Thyroid gland (tissue), 4 donors: ENCODE data around the gene TMEM88.

Experiments
- CTCF ChIP-seq, 6 experiments: fragments of 200-600 bp in 3 of 6; fragments of 450-650 bp in 3 of 6; sonication (generic) in 3 of 6; IDR thresholded peaks; one replicate each; pipeline ENCODE4 v1.5.1; 2016 to 2019; ENCODE audit warnings: antibody characterized with exemption in 6 of 6, mild to moderate bottlenecking in 2 of 6, inconsistent platforms in 1 of 6, moderate library complexity in 1 of 6
- POLR2A ChIP-seq, 2 donors: fragments of 450-650 bp; IDR thresholded peaks; one replicate each; pipeline ENCODE4 v1.6.1; 2017; ENCODE audit warnings: antibody characterized with exemption in 2 of 2, mild to moderate bottlenecking in 2 of 2, moderate library complexity in 1 of 2

- no peak for TF ChIP-seq CTCF (IDR thresholded peaks at IDR 0.05)
- no peak for TF ChIP-seq POLR2A (IDR thresholded peaks at IDR 0.05)
These were observed 47.7 kb upstream of the TMEM88 start for GRCh38 chr17:7807206-7807605.
